Measurements from ENCODE around the gene RPL37.

- TF ChIP-seq CTCF (IDR thresholded peaks at IDR 0.05) (no peak), POLR2A (IDR thresholded peaks at IDR 0.05) (no peak)
These were observed 9.5 kb upstream of the RPL37 start for GRCh38 chr5:40844565-40844964.

Measured in Peyer's patch (tissue), 4 donors.